Activated CD8-positive, alpha-beta memory T cell treated with anti-CD3 and anti-CD28 coated beads for 36 hours (primary cell): ENCODE data around the gene VWA5B2. TPM values are rescaled to one million over a fixed set of nuclear protein-coding genes. Genes with fewer than 3 reads are reported as not detected.

Source experiments
- CTCF ChIA-PET: fragments of 350-600 bp; sonication (Branson Sonifier 250); formaldehyde crosslinking; loops from one replicate; lab custom pipeline; 2021; ENCODE audit warnings: antibody characterized with exemption; lab: Charles Lee
- POLR2A ChIA-PET: fragments of 350-600 bp; sonication (Branson Sonifier 250); formaldehyde crosslinking; loops from one replicate; lab custom pipeline; 2021; ENCODE audit warnings: antibody characterized with exemption; lab: Charles Lee
- total RNA-seq, 2 experiments: library from RNA; stranded (reverse); gene quantifications; one replicate each; pipeline ENCODE4 v1.2.3, GENCODE V29; 2021

VWA5B2 gene
- total RNA-seq, 2 experiments from 2014 or later = not detected

GRCh38 chr3:184211297-184211696 lies 18.1 kb upstream of the VWA5B2 start:
- POLR2A ChIA-PET = interaction anchor here (0.5 kb wide), 1 partner anchor 608 kb away, joined by 3 read pairs; no protein-coding TSS in a partner anchor
- CTCF ChIA-PET = interaction anchor here (0.6 kb wide), 1 partner anchor 170 kb away, joined by 3 read pairs; no protein-coding TSS in a partner anchor

- ChIA-PET CTCF (interaction anchor here (0.6 kb wide), 1 partner anchor 170 kb away, joined by 3 read pairs; no protein-coding TSS in a partner anchor), POLR2A (interaction anchor here (0.5 kb wide), 1 partner anchor 609 kb away, joined by 3 read pairs; no protein-coding TSS in a partner anchor)
These were observed 17.7 kb upstream of the VWA5B2 start for GRCh38 chr3:184211718-184212117.

- ChIA-PET POLR2A (no interaction called here), CTCF (interaction anchor here (0.7 kb wide), 1 partner anchor 54 kb away, joined by 3 read pairs; no protein-coding TSS in a partner anchor)
These were observed 10.6 kb upstream of the VWA5B2 start for GRCh38 chr3:184218814-184219213.

GRCh38 chr3:184222521-184222920 lies 6.9 kb upstream of the VWA5B2 start:
- ChIA-PET POLR2A (no interaction called here), CTCF (no interaction called here)

GRCh38 chr3:184223946-184224345 lies 5.4 kb upstream of the VWA5B2 start:
- ChIA-PET POLR2A (no interaction called here), CTCF (no interaction called here)

- ChIA-PET CTCF (interaction anchor here (0.6 to 4.1 kb wide), 23 partner anchors 8 to 456 kb away, joined by 3 to 29 read pairs (median 4); partner anchors contain the start of genes EEF1AKMT4 and FAM131A), POLR2A (interaction anchor here (1.4 kb wide), 1 partner anchor 23 kb away, joined by 3 read pairs; no protein-coding TSS in a partner anchor)
These were observed 1.9 kb upstream of the VWA5B2 start for GRCh38 chr3:184227481-184227935.

GRCh38 chr3:184228376-184229137 lies 828 bp upstream of the VWA5B2 start:
- POLR2A ChIA-PET = interaction anchor here (0.6 to 1.4 kb wide), 3 partner anchors 22 to 143 kb away, joined by 3 to 5 read pairs (median 3); no protein-coding TSS in a partner anchor

GRCh38 chr3:184230081-184230602 lies 757 bp downstream of the VWA5B2 start:
- ChIA-PET CTCF (interaction anchor here (0.6 to 1.4 kb wide), 5 partner anchors 17 to 291 kb away, joined by 3 read pairs; no protein-coding TSS in a partner anchor), POLR2A (interaction anchor here (0.7 kb wide), 1 partner anchor 60 kb away, joined by 3 read pairs; no protein-coding TSS in a partner anchor)

More at GRCh38 chr3:184228376-184229137, 828 bp upstream of the VWA5B2 start:
- CTCF ChIA-PET = interaction anchor here (0.6 to 4.1 kb wide), 17 partner anchors 9 to 457 kb away, joined by 3 to 29 read pairs (median 4); partner anchors contain the start of genes EEF1AKMT4 and FAM131A

- ChIA-PET POLR2A (interaction anchor here (0.6 to 0.7 kb wide), 2 partner anchors 59 to 1257 kb away, joined by 3 read pairs; no protein-coding TSS in a partner anchor), CTCF (interaction anchor here (0.6 to 1.4 kb wide), 4 partner anchors 10 to 73 kb away, joined by 3 read pairs; no protein-coding TSS in a partner anchor)
These were observed 1.5 kb downstream of the VWA5B2 start for GRCh38 chr3:184230603-184231528.

- CTCF ChIA-PET = interaction anchor here (0.6 to 1.1 kb wide), 2 partner anchors 9 to 12 kb away, joined by 3 read pairs; no protein-coding TSS in a partner anchor
These were observed 2.3 kb downstream of the VWA5B2 start for GRCh38 chr3:184231671-184232070.

GRCh38 chr3:184233127-184233843 lies 3.9 kb downstream of the VWA5B2 start:
- POLR2A ChIA-PET = no interaction called here
- CTCF ChIA-PET = no interaction called here

More at GRCh38 chr3:184231671-184232070, 2.3 kb downstream of the VWA5B2 start:
- POLR2A ChIA-PET = interaction anchor here (0.6 kb wide), 1 partner anchor 1258 kb away, joined by 3 read pairs; no protein-coding TSS in a partner anchor

- POLR2A ChIA-PET = no interaction called here
- CTCF ChIA-PET = no interaction called here
These were observed 4.8 kb downstream of the VWA5B2 start for GRCh38 chr3:184234224-184234623.

GRCh38 chr3:184234671-184235380 lies 5.4 kb downstream of the VWA5B2 start:
- ChIA-PET CTCF (no interaction called here), POLR2A (no interaction called here)

GRCh38 chr3:184235381-184236032 lies 6.1 kb downstream of the VWA5B2 start:
- ChIA-PET POLR2A (no interaction called here), CTCF (no interaction called here)

GRCh38 chr3:184236033-184236410 lies 6.6 kb downstream of the VWA5B2 start:
- ChIA-PET POLR2A (no interaction called here), CTCF (interaction anchor here (2.7 kb wide), 1 partner anchor 14 kb away, joined by 7 read pairs; the partner anchor contains the start of gene EEF1AKMT4)

GRCh38 chr3:184236636-184237035 lies 7.3 kb downstream of the VWA5B2 start:
- CTCF ChIA-PET = interaction anchor here (0.6 to 2.7 kb wide), 3 partner anchors 9 to 13 kb away, joined by 3 to 15 read pairs (median 7); partner anchors contain the start of gene EEF1AKMT4
- POLR2A ChIA-PET = no interaction called here
